ENCODE results near the gene INSYN2B. TPM values are rescaled to one million over a fixed set of nuclear protein-coding genes. Genes with fewer than 3 reads are reported as not detected.

Gene INSYN2B
- total and polyA plus RNA-seq, 9 donors, result 0.12 to 3.3 (median 1.1) TPM; not detected in 1

- peak in 4 of 5 donors; percentile 24 to 76 (median 38) for DNase-seq
- H3K27ac ChIP-seq, result no peak overlapping the region
- H3K4me3 ChIP-seq, result no peak overlapping the region
- H3K4me1 ChIP-seq (ENCODE audit: insufficient read depth), result peaks cover 2% of the 10 kb centered on the region
- TF ChIP-seq CTCF (IDR thresholded peaks at IDR 0.05), result no peak
- no peak for TF ChIP-seq POLR2A (IDR thresholded peaks at IDR 0.05)
- TF ChIP-seq EP300 (IDR thresholded peaks at IDR 0.05), result no peak
- 12 to 19% (median 13%) methylated on average over 2 of the region's 2 CpGs for WGBS, 3 donors
- no peaks in the 10 kb centered on the region for H3K27me3 ChIP-seq
- no peaks in the 10 kb centered on the region for H3K9me3 ChIP-seq
- intact Hi-C loops (cut with DNase I), result no loop called here
- H3K36me3 ChIP-seq, result no peaks in the 10 kb centered on the region
These were observed 65.5 kb downstream of the INSYN2B start for GRCh38 chr5:169914766-169915165.

GRCh38 chr5:169913479-169913878 lies 66.8 kb downstream of the INSYN2B start:
- DNase-seq, result no peak
- H3K27ac ChIP-seq, result no peak overlapping the region
- H3K27me3 ChIP-seq, result no peaks in the 10 kb centered on the region
- intact Hi-C loops (cut with DNase I), result no loop called here
- no peaks in the 10 kb centered on the region for H3K9me3 ChIP-seq
- 84 to 90% (median 89%) methylated on average over 2 of the region's 2 CpGs for WGBS, 3 donors
- no peaks in the 10 kb centered on the region for H3K36me3 ChIP-seq
- no peak overlapping the region for H3K4me3 ChIP-seq
- H3K4me1 ChIP-seq (ENCODE audit: insufficient read depth), result peaks cover 2% of the 10 kb centered on the region
- TF ChIP-seq EP300 (IDR thresholded peaks at IDR 0.05) (no peak), POLR2A (IDR thresholded peaks at IDR 0.05) (no peak), CTCF (IDR thresholded peaks at IDR 0.05) (no peak)

GRCh38 chr5:169911448-169912212 lies 68.7 kb downstream of the INSYN2B start:
- Histone ChIP-seq H3K27ac (no peak overlapping the region), H3K4me3 (no peak overlapping the region), H3K27me3 (no peaks in the 10 kb centered on the region), H3K36me3 (no peaks in the 10 kb centered on the region), H3K9me3 (no peaks in the 10 kb centered on the region), H3K4me1 (ENCODE audit: insufficient read depth) (peaks cover 2% of the 10 kb centered on the region)
- no peak for DNase-seq
- intact Hi-C loops (cut with DNase I), result no loop called here
- no peak for TF ChIP-seq CTCF (IDR thresholded peaks at IDR 0.05)
- no peak for TF ChIP-seq POLR2A (IDR thresholded peaks at IDR 0.05)
- TF ChIP-seq EP300 (IDR thresholded peaks at IDR 0.05), result no peak
- 74 to 91% (median 91%) methylated on average over 4 of the region's 4 CpGs for WGBS, 3 donors

- WGBS, 3 donors, result 85 to 90% (median 90%) methylated on average over 5 of the region's 5 CpGs
- Histone ChIP-seq H3K9me3 (no peaks in the 10 kb centered on the region), H3K4me1 (ENCODE audit: insufficient read depth) (peaks cover 2% of the 10 kb centered on the region), H3K27ac (no peak overlapping the region), H3K36me3 (no peaks in the 10 kb centered on the region), H3K4me3 (no peak overlapping the region), H3K27me3 (no peaks in the 10 kb centered on the region)
- no peak for DNase-seq
- TF ChIP-seq EP300 (IDR thresholded peaks at IDR 0.05) (no peak), CTCF (IDR thresholded peaks at IDR 0.05) (no peak), POLR2A (IDR thresholded peaks at IDR 0.05) (no peak)
- intact Hi-C loops (cut with DNase I), result no loop called here
These were observed 69.9 kb downstream of the INSYN2B start for GRCh38 chr5:169910393-169910792.

All from ovary (tissue), 9 donors.